Stimulated activated CD4-positive, alpha-beta T cell treated with anti-CD3 and anti-CD28 coated beads, Interleukin-1b, Interleukin-23, amount 100 ng/mL, for 24 hours (primary cell): Measurements from ENCODE around the gene DYNLT2.
"Not testable (repeated sequence)": the region's sequence is repeated elsewhere in the genome, so short reads cannot be mapped to it uniquely, and the experiment has no call there.

Source experiments
- DNase-seq, 4 experiments: peaks; one replicate each; pipeline ENCODE4 v3.0.0-alpha.2; 2020; ENCODE audit warnings: low read depth in 4 of 4, low spot score in 1 of 4

The DYNLT2 gene

DNA sequence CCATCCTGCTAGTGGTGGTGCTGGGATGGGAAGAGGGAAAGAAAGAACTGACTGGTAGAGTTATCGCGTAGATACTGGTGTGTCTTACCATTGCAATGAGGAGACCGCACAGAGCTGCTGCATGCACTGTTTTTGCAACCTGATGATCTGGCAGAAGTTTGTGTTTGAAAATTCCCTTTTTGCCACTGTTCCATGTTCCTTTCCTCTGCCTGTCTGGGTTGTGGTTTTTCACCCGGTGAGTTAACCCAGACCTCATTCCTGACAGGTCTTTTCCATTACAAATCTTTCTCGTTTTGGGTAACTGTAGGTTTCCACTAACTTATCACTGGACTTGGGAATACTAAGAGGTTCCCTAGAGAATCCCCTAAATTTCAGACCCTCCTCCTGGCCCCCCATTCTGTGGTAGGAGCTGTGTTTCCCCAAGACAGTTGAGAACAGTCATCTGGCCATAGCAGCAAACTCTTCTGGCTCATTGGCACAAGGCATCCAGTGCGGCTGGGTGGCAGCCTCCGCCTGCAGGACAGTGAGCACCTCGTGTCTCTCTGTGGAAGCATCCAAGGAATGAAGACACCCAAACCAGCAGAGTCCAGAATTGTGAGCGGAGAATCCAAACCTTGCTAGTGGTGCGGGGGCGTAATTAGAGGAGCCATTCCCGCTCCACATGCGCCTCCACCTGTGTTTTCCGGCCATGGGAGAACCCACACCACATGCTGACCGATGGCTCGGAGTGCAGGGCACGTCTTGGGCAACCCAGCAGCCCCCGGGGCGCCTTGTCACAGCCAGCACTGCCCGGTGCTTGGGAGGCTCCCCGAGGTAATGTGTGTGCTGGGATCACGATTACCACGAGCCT lies 32.8 kb upstream of the DYNLT2 start:
- no peak for DNase-seq

GRCh38 chr6:169783401-169783800 lies 32.0 kb upstream of the DYNLT2 start:
- no peak for DNase-seq

GRCh38 chr6:169782966-169783365 lies 31.6 kb upstream of the DYNLT2 start:
- DNase-seq, result no peak

GRCh38 chr6:169780571-169781091 lies 29.3 kb upstream of the DYNLT2 start:
- no peak for DNase-seq

DNA sequence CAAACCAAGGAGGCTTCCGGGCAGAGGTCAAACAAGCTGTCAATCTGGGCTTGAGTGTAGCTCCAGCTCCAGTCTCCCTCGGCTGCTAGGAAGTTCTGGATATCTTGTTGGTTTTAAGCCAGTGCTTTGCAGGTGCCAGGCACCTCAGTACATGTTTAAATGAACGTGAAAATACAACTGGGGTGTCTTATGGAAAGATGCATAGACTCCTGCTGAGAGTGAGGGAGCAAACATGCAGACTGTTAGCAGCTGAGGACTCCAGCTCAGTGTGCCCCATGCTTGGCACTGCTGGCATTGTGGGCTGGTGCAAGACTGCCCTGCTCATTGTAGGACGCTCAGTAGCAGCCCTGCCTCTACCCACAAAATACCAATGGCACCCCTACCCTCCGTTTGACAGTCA lies 28.5 kb upstream of the DYNLT2 start:
- DNase-seq, result no peak

- no peak for DNase-seq
Measured at GRCh38 chr6:169779092-169779815, 27.9 kb upstream of the DYNLT2 start.

- no peak for DNase-seq
Measured at GRCh38 chr6:169778646-169779045, 27.3 kb upstream of the DYNLT2 start.

DNA sequence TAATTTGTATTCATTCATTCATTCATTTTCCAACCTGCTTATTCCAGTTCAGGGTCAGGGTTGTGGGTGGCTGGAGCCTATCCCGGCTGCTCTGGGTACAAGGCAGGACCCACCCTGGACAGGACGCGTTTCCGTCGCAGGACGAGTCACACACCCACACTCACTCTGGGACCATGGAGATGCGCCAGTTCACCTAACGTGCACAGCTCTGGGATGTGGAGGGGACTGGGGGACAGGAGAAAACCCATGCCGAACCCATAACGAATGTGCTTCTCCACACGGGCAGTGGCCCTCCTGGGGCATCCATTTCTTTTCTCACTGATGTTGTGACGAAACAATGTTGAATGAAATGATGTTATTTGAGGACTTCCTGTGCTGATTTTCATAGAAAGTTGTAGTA lies 26.5 kb upstream of the DYNLT2 start:
- DNase-seq, result no peak

DNA sequence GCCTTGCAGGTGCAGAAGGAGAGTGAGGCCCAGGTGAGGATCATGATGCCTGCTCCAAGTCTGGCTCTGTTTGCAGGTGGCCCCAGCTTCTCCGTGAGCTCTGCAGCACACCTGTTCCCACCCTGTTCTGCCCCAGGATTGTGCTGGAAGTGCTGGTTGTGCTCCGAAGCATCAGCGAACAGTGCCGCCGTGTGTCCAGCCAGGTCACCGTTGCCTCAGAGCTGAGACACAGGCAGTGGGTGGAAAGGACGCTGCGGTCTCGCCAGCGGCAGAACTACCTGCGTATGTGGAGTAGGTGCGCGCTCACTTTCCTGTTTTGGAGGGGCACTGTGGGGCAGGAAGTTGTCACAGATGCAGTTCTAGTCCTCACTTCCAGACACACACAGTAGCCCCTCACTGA lies 25.0 kb upstream of the DYNLT2 start:
- no peak for DNase-seq

- no peak for DNase-seq
Measured at GRCh38 chr6:169775321-169775720, 23.9 kb upstream of the DYNLT2 start.

GRCh38 chr6:169774347-169774746 lies 23.0 kb upstream of the DYNLT2 start:
- DNase-seq, result no peak

DNA sequence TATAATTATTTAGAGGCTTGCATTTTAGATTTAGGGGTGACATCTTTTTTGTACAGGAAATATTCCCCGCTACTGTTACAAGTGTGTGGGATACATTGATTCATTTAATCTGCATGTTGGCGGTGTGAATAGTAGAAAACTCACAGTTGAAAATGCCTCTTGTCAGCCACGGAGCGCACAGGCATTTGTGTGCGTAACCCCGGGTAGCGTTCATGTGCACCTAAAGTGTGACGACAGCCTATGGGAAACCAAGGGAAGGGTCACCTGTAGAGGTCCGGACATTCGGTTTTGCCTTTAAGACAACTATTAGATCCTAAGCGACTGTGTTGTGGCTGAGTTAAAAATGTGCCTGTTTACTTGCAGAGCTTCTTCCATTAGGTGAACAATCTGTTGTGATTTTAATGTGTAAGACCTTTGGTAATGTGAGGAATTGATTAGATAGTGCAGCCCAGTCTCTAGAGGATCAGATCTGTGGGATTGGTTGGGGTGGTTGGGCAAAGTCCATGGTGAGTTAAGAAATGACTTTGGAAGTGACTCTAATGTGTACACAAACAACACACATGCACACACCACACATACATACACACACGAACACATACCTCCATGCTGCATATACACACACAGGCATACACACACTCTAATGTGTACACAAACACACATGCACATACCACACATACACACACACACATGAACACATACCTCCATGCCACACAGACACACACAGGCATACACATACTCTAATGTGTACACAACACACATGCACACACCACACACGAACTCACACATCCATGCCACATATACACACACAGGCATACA lies 15.8 kb upstream of the DYNLT2 start:
- DNase-seq, result no peak

GRCh38 chr6:169766232-169766631 lies 14.9 kb upstream of the DYNLT2 start:
- DNase-seq, result no peak

DNA sequence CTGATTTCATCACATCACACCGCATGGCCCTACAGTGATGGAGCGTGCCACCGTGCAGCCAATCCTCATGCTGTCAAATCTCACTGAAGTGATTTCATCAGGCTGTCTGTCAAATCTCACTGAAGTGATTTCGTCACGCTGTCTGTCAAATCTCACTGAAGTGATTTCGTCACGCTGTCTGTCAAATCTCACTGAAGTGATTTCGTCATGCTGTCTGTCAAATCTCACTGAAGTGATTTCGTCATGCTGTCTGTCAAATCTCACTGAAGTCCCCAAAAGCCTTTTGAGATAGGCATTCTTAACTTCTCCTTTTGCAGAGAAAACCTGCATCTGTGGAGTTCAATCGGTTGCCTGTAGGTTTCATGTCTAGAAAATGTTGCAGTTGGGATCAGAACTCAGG lies 14.4 kb upstream of the DYNLT2 start:
- not testable (repeated sequence) for DNase-seq

DNA sequence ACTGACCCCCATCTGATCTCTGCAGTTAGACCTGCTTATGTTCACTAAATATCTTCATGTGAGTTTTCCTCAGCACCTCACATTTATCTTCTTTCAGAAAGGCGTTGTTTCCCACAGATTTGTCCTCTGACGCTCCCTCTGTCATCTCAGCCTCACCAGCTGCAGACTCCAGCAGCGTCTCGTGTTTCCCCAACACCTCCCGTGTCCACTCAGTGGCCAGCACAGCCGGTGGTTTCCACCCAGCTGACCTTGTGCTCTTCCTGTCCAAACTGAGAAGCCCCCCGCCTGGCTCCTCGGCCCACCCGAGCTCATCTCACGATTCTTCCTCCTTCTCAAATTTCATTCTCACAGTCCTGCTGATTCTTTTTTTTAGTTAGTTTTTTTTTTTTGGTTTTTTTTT lies 12.5 kb upstream of the DYNLT2 start:
- no peak for DNase-seq

DNA sequence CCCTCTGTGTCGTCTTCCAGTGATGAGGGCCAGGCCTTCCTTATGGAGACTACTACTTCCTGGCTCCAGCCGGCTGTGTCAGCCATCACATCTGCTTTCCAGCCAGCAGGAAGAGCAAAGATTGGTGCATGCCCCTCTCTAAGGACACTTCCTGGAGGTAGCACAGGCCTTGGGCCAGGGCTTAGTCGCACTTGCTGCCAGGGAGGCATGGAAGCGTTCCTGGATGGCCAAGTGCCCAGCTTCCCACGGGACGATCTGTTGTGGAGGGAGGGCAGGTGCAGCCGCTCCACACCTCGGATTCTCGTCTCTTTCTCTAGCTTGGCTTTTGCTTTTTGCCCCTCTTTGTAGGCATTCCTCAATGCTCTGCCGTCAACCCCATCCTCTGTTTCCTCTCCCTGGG lies 11.9 kb upstream of the DYNLT2 start:
- DNase-seq, result no peak

GRCh38 chr6:169755162-169755561 lies 3.8 kb upstream of the DYNLT2 start:
- no peak for DNase-seq

DNA sequence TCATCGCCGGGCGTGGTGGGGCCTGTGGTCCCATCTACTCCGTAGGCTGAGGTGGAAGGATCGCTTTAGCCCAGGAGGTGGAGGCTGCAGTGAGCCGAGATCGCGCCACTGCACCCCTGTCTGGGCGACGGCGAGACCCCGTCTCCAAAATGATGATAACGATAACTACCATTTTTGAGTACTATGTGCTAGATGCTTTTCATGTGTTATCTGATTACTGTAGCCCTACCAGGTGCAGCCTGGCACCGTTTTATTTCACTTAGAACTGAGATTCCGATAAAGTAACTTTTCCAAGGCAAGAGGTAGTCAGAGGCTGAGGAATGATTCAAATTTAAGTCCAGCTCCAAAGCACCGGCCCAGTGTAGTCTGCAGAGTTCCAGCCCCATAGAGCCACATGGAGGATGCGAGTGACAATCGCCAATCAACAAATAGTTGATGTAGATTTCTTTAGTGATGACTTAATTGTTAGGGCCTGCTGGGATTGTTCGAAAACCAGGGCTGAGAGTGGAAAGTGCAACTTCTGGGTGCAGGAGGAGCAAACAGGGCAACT lies 777 bp upstream of the DYNLT2 start:
- DNase-seq, result no peak

GRCh38 chr6:169746556-169746955 lies 4.8 kb downstream of the DYNLT2 start:
- DNase-seq, result no peak

DNA sequence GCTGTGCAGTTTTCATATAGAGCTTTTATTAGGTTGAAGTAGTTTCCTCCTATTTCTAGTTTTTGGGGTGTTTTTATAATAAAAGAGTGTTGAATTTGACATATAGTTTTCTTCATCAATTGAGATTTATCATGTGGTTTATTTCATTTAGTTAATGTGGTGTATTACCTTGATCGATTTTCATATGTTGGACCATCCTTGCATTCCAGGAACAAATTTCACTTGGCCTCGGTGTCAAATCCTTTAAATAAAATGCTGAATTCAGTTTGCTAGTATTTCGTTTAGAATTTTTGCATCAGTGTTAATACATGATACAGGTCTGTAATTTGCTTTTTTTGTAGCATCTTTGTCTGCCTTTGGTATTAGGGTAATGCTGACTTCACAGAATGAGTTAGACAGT lies 6.0 kb downstream of the DYNLT2 start:
- no peak for DNase-seq

DNA sequence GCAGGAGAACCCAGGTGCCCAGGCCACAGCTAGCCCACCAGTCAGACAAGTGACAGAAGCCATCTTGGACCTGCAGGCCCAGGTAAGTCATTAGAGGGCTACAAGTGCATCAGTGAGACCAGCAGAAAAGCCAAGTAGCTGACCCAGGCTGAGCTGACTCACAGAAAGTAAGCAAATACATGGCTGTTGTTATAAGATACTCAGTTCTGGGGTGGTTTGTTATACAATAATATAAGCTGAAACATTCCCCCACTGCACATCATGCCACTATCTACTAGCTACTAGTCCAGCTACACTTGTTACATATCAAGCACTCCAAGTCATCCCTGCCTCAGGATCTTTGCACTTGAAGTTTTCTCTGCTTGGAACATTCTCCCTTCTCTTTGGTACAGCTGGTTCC lies 10.0 kb downstream of the DYNLT2 start:
- DNase-seq, result no peak
